ENCODE results near the gene FAM9A.

The FAM9A gene

DNA sequence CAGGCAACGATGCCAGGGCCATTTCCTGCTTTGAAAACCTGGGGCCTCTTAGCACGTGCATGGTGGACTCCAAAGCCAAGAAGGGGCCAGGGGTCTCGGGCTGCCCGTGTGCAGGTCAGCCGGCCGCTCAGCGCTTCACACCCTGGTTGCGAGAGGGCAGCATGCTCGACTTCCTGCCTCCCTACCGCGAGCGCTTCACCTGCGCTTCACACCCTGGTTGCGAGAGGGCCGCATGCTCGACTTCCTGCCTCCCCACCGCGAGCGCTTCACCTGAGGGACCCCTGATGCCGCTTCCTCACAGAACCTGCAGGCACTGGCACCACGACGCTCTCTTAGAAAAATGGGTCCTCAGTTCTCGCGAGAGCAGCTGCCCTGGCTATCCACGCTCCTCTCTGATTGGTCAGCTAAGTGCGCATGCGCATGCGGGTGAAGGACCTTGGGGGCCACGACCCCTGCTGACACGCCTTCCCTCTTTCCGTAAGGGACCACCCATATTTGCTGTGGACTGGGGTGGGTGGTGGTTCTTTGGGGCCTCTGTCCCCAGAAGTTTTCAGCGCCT lies at the start of gene FAM9A:
TSS of gene FAM9A (minus strand) at position 343 of the 559 bp plus-strand sequence. CDS start 1,212 bp downstream, outside the sequence.
- DNase-seq, result no peak

DNA sequence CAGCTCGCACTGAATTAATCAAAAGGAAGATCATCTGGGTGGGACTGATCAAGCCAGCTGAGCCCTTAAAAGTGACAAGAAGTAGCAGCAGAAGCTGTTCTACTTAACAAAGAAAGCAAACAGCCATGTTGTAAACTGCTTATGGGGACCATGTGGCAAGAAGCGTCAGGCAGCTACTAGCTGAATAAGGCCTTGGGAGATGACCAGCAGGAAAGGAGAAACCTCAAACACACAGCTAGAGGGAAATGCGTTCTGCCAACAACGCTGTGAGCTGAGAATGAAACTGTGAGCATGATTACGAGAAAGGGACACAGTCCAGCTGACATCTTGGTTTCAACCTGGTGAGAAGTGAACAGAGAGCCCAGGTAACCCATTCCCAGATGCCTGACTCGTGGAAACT lies 49.3 kb upstream of the FAM9A start:
- DNase-seq, result no peak

DNA sequence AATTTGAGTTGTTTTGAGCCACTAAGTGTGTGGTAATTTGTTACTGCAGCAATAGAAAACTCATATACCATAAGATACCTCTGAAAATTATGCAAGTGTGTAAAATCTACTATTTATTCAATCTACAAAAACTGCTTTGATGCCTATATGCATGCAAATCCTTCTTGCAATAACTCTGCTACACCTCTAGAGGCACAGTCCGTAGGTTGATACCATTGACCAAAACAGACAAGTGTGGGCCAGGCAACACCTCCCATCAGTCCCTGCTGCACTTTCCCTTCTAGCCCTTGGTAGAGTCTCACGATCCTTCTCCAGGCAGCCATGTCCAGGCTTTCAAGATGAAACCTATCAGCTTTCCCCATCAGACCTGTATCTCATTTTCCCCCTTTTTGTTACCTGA lies 48.8 kb upstream of the FAM9A start:
- no peak for DNase-seq

- no peak for DNase-seq
These were observed 48.3 kb upstream of the FAM9A start for GRCh38 chrX:8849458-8849857.

GRCh38 chrX:8848911-8849310 lies 47.7 kb upstream of the FAM9A start:
- DNase-seq, result no peak

DNA sequence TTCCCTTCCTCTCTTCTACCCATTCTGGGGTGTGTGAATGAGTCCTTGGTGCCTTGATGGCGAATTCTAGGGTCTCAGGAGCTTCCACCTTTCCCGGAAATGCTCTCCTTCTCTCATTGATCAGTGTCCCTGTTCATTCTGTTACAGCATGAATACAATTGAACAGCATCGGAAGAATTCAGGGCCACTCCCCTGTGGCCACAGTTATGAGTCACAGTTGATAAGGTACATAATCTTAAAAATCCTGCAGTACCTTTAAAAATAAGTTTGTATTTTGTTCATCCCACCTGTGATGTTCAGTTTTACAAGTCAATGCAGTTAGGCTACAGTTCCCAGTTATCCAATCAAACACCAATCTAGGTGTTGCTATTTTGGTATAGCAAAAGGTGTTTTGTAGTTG lies 47.3 kb upstream of the FAM9A start:
- DNase-seq, result no peak

- DNase-seq, result no peak
These were observed 46.2 kb upstream of the FAM9A start for GRCh38 chrX:8847360-8847759.

- no peak for DNase-seq
These were observed 45.1 kb upstream of the FAM9A start for GRCh38 chrX:8846266-8846665.

GRCh38 chrX:8845469-8845868 lies 44.3 kb upstream of the FAM9A start:
- no peak for DNase-seq

DNA sequence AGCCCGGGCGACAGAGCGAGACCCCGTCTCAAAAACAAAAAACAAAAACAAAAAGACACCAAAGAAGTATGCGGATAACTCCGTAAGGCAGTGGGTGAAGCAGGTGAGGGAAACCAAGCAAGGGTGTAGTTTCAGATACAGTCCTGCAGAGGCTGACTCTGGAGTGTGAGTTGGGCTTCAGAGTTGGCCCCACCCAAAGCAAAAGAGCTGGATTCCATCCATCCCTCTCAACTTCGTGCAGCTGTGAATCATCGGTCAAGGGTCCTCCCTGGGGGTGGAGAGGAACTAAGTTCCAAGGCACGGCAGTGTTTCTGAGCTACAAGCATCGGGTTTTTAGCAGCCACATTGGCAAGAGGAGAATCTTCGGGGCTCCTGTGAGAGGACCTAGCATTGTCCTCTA lies 43.9 kb upstream of the FAM9A start:
- DNase-seq, result no peak

- DNase-seq, result no peak
These were observed 43.0 kb upstream of the FAM9A start for GRCh38 chrX:8844157-8844556.

- DNase-seq, result no peak
These were observed 40.7 kb upstream of the FAM9A start for GRCh38 chrX:8841911-8842310.

GRCh38 chrX:8834392-8834791 lies 33.2 kb upstream of the FAM9A start:
- DNase-seq, result no peak

GRCh38 chrX:8832582-8833378 lies 31.6 kb upstream of the FAM9A start:
- no peak for DNase-seq

DNA sequence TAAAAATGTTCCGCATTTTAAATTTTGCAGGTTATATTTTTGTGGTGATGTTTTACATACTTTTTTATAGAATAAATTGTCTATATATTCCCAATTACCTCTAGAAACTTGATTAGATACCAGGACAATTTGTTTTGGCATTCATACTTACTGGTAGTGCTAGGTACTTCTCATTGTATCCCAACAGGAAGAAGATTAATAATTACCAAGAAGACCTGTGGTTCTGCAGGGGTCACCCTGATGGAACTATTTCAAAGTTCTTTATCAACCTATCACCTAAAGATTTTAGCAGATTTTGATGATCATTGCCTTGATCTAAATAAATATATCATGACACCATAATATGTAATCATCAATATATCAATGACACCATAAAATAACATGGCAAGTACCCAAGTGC lies 22.5 kb upstream of the FAM9A start:
- no peak for DNase-seq

- no peak for DNase-seq
These were observed 20.8 kb upstream of the FAM9A start for GRCh38 chrX:8822002-8822401.

GRCh38 chrX:8820910-8821527 lies 19.8 kb upstream of the FAM9A start:
- DNase-seq, result no peak

DNA sequence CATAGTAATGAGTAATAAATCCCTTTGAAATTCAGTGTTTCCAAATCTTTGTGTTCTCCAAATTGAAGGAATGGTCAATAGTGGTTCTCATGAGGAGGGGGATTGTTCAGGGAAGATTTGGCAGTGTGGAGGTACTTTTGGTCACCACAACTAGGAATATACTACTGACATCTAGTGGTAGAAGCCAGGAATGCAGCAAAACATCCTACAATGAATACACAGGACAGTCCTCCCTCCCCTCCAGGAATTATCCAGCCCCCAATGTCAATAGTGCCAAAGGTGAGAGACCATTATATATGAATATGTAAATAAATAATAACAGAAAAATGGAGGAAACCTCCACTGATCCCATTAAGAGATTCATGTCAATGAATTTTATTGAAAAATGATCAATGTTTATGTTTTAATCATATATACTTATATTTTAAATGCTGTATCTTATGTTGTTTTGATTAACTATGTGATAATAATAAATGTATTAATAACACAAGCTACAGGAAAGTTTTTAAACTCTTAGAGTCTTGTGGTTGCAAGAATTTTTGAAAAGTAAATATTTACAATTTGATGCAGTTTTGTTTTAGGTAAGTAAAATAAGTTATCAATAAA lies 14.4 kb upstream of the FAM9A start:
- DNase-seq, result no peak

DNA sequence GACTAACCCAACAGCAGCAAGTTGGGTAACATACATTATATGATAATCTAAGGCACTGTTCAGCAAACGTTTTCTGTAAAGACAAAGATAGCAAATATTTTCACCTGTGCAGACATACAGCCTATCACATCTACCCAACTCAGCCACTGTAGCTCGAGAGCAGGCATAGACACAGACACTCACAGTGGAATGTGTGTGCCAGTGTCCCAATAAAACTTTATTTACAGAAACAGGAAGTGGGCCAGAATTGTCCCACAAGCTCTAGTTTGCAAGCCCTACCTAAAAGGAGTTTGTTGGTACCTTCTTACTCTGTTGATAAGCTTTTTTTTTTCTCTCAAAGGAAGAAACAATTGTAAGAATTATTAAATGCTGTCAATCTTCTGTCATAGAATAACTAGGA lies 11.9 kb upstream of the FAM9A start:
- no peak for DNase-seq

GRCh38 chrX:8811611-8812010 lies 10.4 kb upstream of the FAM9A start:
- no peak for DNase-seq

DNA sequence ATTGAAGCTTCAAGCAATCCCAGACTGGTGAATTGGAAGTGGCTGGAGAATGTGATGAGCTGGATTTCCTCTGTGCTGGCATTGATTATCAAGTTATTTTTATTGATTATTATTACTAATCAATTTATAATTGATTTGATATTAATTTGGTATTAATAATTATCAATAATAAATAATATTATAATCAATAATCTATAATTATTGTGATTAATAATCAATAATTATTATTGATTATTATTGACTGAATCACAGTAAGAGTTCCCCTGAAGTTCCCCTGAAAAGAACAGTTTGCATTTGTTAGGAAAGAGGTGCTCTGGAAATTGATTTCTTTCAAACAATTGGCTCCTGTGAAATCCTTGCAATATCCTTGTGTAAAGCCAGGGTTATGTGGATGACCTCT lies 7.5 kb upstream of the FAM9A start:
- DNase-seq, result no peak

DNA sequence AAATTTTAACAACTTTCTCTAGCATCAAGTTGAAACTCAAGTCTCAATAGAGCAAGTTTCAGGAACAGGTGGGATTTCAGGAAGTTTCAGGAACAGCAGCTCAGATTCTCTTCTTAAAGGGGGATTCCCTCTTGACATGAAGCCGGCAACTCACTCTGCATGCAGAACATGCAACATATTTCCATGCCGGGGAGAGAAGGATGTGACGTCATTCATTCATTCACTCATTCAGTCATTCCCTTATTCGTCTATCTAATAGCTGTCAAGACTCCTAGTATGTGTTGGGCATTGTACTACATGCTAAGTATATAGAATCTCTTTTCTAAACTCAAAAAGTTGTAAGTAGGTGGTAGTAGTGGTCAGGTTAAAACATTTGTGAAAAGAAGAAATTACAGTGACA lies 4.8 kb upstream of the FAM9A start:
- no peak for DNase-seq

GRCh38 chrX:8805046-8805445 lies 3.9 kb upstream of the FAM9A start:
- no peak for DNase-seq

DNA sequence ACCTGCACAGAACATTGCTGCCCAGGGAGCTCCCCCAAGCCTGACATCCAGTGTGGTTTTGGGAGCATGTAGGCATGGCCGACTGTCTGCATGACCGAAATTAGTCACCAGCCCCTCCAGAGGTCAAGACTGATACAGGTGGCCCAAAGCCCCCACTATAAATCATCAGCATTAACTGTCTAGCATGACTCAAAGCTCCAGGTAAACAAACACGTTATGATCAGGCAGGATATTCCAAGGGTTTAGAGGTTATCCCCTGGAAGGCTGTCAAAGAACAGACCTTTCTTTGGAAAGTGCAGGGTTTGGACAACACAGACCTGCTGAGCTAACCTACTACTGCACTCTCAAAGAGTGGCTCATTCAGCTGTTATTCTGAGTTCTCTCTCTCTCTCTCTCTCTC lies 2.1 kb upstream of the FAM9A start:
- DNase-seq, result no peak
